Measurements from ENCODE around the gene RTN4R. TPM values are rescaled to one million over a fixed set of nuclear protein-coding genes. Genes with fewer than 3 reads are reported as not detected.

The RTN4R gene
- total and polyA plus RNA-seq, 9 of the 15 experiments (the other 6 are each of a cell fraction or from before 2014, with no cell fraction given) = 0.04 to 2.8 (median 1.4) TPM; not detected in 3

- TF ChIP-seq EHMT2 (IDR thresholded peaks at IDR 0.05) (peak; percentile 99), ZBTB7A (IDR thresholded peaks at IDR 0.05; ENCODE audit: borderline replicate concordance, control insufficient read depth, low read depth, low read length) (peak; percentile 34), RHOXF2B (CRISPR knock-in tag; conservative IDR thresholded peaks at IDR 0.05) (peak; percentile 86), NRF1 (conservative IDR thresholded peaks at IDR 0.05 in 1 of 2, IDR thresholded peaks at IDR 0.05 in 1 of 2) (peak; percentile 75 to 80), ZC3H11A (IDR thresholded peaks at IDR 0.05; ENCODE audit: low read depth, low read length) (peak; percentile 63; the same call in 1 of the 2 replicates), ARID1B (IDR thresholded peaks at IDR 0.05) (no peak), BCLAF1 (IDR thresholded peaks at IDR 0.05; ENCODE audit: borderline replicate concordance in 1 of 2, control insufficient read depth in 1 of 2, low read depth in 2 of 2, low read length in 1 of 2) (no peak), MEF2D (tag; conservative IDR thresholded peaks at IDR 0.05; ENCODE audit: low read depth) (peak; percentile 63; the same call in 1 of the 2 replicates), MAFG (tag; conservative IDR thresholded peaks at IDR 0.05) (no peak), RREB1 (CRISPR knock-in tag; IDR thresholded peaks at IDR 0.05) (peak; percentile 94), NFRKB (IDR thresholded peaks at IDR 0.05; ENCODE audit: low read depth) (peak; percentile 94; the same call in 1 of the 2 replicates), CC2D1A (IDR thresholded peaks at IDR 0.05) (peak; percentile 100), KDM2B (CRISPR knock-in tag; IDR thresholded peaks at IDR 0.05) (0 out of 2 replicates have a peak, but pooled peaks have one; percentile 60), ZNF316 (IDR thresholded peaks at IDR 0.05) (peak; percentile 94), ZNF431 (CRISPR knock-in tag; IDR thresholded peaks at IDR 0.05) (no peak), ZNF41 (CRISPR knock-in tag; conservative IDR thresholded peaks at IDR 0.05) (0 out of 2 replicates have a peak, but pooled peaks have one; percentile 72), HDAC1 (IDR thresholded peaks at IDR 0.05) (peak in 1 of 2 experiments; percentile 92; a peak in 2 of 4 replicates), ZNF121 (CRISPR knock-in tag; conservative IDR thresholded peaks at IDR 0.05) (no peak), E2F1 (CRISPR knock-in tag; IDR thresholded peaks at IDR 0.05) (peak; percentile 67; the same call in 1 of the 2 replicates)
These were observed 62.0 kb downstream of the RTN4R start (continued) for GRCh38 chr22:20205964-20206708.

Data from K562 (cell line).